GM18870 (cell line): ENCODE data around the gene MEAF6.

ENCODE experiments used
- ATAC-seq: cut with Tn5 transposase; IDR thresholded peaks from one replicate; pipeline ENCODE4 v1.9.1; 2021; ENCODE audit warnings: moderate library complexity; ENCODE audit not compliant: unreplicated experiment

MEAF6 gene

GRCh38 chr1:37474697-37475379 lies 39.7 kb downstream of the MEAF6 start:
- ATAC-seq, result no peak

DNA sequence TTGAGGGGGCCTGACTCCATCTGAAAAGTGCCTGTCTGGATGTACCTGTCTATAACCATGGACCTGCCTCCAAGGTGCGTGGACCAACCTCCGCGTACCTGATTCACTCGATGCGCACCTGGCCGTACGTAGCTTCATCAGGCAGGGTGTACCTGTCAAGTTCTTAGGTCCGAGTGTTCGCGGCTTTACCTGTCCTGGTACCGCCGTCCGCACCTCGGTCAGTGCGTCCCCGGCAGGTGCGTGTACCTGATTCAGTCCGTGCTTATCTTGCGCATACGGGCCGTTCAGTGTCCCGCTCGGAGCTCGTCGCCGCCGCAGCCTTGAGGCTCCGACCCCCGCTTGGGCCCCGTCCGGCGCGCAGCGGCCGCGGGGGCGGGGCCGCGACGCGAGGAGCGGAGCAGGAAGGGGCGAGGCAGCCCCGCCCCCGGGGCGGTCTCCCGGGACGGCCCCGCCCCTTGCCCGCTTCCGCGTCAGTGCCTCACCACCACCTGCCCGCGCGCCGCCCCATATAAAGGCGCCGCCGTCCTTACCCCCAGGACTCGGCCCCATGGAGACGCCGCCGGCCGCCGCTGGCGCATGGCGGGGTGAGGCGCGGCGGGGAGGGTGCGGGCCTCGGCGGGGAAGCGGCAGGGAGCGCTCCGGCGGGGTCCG lies 40.4 kb downstream of the MEAF6 start, which contains the start of gene ZC3H12A:
TSS of gene ZC3H12A (plus strand) at position 535 of the 651 bp plus-strand sequence. CDS start 917 bp downstream, outside the sequence.
- no peak for ATAC-seq

- ATAC-seq, result no peak
These were observed 41.0 kb downstream of the MEAF6 start for GRCh38 chr1:37473431-37474045.

- no peak for ATAC-seq
These were observed 41.6 kb downstream of the MEAF6 start for GRCh38 chr1:37472994-37473393.

- no peak for ATAC-seq
These were observed 42.3 kb downstream of the MEAF6 start for GRCh38 chr1:37472281-37472680.

GRCh38 chr1:37471345-37472231 lies 43.0 kb downstream of the MEAF6 start:
- ATAC-seq, result no peak

DNA sequence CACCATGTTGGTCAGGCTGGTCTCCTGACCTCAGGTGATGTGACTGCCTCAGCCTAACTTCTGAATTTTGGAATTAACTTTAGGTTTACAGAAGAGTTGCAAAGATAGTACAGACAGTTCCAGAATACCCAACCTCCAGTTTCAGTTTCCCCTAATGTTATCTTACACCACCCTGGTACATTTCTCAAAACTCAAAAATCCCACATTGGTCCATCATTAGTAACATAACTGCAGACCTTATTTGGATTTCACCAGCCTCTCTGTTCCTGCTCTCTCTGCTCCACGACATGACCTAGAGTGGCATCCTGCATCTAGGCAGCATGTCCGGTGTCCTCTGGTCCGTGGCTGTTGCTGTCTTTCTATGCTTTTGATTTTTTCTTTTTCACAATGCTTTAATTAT lies 45.2 kb downstream of the MEAF6 start:
- ATAC-seq, result no peak

DNA sequence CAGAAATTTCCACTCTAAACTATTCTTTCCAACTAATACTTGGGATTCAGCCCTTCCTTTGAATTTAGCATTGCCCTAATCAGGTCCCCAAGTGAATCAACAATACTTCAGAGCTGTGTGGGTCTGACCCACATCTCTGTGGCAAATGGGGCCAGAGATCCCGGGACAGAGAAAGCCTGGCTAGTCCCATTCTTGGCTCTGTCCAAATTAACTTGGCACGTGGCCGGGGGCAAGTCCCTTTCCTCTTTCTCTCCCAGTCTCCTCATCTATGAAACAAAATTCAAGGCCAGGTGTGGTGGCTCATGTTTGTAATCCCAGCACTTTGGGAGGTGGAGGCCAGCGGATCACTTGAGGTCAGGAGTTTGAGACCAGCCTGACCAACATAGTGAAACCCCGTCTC lies 46.5 kb downstream of the MEAF6 start:
- ATAC-seq, result no peak

DNA sequence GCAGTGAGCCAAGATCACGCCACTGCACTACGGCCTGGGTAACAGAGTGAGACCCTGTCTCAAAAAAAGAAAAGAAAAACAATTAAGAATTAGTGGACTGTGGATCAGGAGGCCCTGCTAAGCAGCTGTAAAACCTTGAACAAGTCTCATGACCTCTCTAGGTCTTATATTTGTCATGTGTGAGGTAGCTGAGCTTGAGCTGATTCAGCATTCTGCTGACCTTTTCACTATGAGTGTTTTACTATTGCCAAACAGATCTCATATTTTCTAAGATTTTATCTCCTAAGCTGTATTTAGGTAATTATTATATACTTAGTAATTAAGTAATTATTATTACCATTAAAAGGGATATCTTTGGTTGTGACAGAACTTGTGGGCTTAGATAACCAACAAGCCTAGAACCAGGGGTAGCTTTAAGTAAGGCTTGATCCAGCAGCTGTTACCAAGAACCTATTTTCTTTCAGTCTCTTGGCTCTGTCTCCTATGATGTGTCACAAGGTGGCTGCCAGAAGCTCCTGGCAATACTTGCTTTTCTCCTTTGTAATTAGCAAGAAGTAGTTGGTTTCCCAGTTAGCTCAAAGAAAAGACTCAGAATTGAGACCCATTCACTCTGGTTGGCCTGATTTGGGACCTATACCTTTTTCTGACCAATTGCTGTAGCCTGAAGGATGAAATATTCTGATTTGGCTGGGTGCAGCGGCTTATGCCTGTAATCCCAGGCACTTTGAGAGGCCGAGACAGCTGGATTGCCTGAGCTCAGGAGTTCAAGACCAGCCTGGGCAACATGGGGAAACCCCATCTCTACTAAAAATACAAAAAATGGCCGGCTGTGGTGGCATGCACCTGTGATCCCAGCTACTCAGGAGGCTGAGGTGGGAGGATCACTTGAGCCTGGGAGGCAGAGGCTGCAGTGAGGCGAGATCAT lies 48.7 kb downstream of the MEAF6 start:
- ATAC-seq, result no peak

DNA sequence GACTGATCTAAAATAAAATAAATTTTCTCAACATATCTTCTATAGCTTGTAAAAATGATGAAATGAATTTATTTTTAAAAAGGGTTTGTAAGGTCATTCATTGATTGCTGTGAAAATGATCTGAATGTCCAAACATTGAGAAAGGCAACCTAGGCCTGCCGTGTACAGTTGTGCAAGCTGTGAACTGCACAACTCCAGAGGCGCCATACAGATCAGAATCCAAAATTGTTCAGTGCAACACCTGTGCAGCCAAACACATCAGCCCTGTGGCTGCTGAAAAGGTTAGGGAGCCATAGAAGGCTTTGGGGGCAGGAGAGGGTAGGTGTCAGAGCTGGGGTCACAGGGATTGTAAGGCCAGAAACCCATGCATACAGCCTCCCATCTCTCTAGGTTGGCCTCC lies 50.1 kb downstream of the MEAF6 start:
- no peak for ATAC-seq

DNA sequence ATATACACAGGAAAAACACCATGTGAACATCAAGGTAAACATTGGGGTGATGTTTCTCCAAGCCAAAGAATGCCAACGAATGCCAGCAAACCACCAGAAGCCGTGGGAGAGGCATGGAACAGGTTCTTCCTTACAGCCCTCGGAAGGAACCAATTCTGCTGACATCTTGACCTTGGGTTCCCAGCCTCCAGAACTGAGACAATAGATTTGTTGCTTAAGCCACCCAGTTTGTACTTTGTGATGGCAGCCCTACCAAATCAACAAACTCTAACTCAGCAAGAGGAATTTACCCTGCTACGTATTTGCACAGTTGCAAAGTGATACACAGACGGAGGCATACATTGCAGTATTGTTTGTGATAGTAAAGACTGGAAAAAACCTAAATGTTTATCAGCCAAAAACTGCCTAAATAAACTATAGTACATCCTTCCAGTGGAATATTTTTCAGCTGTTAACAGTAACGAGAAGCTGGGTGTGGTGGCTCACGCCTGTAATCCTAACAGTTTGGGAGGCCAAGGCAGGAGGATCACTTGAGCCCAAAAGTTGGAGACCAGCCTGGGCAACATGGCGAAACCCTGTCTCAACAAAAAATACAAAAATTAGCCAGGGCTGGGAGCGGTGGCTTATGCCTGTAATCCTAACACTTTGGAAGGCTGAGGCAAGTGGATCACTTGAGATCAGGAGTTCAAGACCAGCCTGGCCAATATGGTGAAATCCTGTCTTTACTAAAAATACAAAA lies 52.7 kb downstream of the MEAF6 start:
- ATAC-seq, result no peak

DNA sequence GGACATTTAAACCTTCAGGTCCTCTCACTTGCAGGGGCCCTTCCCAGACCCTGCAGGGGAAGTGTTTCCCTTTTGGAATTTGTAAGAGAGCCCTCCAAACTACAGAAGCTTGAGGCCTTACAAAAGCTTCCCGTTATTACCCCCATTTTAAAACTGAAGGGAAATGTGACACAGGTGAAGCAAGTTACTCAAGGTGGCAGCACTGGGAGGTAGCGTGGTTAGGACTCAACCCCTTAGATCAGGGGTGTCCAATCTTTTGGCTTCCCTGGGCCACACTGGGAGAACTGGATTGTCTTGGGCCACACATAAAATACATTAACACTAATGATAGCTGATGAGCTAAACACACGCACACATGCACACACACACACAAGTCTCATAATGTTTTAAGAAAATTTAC lies 56.0 kb downstream of the MEAF6 start:
- no peak for ATAC-seq

GRCh38 chr1:37456614-37457013 lies 58.0 kb downstream of the MEAF6 start:
- no peak for ATAC-seq

- no peak for ATAC-seq
These were observed 59.0 kb downstream of the MEAF6 start for GRCh38 chr1:37455516-37455915.

GRCh38 chr1:37453647-37454046 lies 60.9 kb downstream of the MEAF6 start:
- ATAC-seq, result no peak

- ATAC-seq, result no peak
These were observed 62.1 kb downstream of the MEAF6 start for GRCh38 chr1:37452416-37452815.

- no peak for ATAC-seq
These were observed 64.6 kb downstream of the MEAF6 start for GRCh38 chr1:37449936-37450335.

DNA sequence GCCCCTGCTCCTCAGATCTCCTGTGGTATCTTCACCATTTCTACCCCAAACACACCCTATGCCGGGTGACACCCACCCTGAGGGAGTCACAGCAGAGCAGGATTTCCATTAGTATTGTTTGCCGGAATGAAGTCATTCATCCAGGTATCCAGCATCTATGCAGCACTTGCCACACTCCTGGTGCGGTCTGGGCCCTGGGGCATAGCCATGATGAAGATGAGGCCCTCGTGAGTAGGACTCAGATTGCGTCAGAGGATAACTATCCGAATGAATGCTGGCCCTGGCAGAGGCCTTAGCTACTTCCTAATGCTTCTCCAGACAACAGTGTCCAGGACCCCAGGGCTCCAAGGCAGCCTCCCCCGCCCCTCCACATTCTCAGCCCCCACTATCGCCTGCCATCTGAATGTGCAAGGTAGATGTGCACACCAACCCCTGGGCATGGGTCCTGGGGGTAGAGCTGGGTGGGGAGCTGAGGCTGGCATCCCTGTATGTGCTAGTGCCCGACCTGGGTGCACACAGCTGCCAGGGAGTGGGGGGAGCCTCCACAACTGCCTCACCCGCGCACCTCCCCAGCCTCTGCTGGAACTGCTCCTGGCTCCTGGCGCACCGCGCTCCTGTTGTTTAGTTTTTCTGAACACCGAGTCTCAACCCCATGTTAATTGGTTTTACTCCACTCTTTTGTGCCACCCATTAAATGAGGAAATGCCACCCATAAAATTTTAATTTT lies 65.7 kb downstream of the MEAF6 start:
- no peak for ATAC-seq

DNA sequence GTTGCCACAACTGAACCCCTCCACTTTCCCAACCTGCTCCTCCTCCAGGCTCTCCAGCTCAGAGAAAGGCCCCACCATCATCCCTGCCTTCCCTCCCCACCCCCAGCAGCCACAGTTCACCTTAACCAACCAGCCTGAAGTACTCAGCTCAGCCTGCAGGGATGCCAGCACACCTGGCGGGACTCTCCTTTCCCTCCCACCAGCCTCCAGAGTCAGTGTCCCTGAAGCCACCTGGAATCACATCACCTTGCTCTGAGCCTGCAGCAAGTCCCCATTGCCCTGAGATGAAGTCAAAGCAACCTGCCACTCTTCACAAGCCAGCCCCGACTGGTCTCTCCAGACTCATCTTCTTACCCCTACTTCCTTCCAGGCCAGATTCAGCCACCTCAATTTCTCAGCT lies 66.4 kb downstream of the MEAF6 start:
- ATAC-seq, result no peak
